Smooth muscle cell of the umbilical artery (primary cell): Measurements from ENCODE around the gene SNX4. TPM values are rescaled to one million over a fixed set of nuclear protein-coding genes. Genes with fewer than 3 reads are reported as not detected.

Experiments
- total RNA-seq: library from RNA; depleted of rRNA; stranded (reverse); fragments of >200 nt; gene quantifications from 2 replicates; pipeline ENCODE4 v1.2.3, GENCODE V29; 2014

The SNX4 gene
- 26.1 and 28.1 TPM in 2 replicates for total RNA-seq

DNA sequence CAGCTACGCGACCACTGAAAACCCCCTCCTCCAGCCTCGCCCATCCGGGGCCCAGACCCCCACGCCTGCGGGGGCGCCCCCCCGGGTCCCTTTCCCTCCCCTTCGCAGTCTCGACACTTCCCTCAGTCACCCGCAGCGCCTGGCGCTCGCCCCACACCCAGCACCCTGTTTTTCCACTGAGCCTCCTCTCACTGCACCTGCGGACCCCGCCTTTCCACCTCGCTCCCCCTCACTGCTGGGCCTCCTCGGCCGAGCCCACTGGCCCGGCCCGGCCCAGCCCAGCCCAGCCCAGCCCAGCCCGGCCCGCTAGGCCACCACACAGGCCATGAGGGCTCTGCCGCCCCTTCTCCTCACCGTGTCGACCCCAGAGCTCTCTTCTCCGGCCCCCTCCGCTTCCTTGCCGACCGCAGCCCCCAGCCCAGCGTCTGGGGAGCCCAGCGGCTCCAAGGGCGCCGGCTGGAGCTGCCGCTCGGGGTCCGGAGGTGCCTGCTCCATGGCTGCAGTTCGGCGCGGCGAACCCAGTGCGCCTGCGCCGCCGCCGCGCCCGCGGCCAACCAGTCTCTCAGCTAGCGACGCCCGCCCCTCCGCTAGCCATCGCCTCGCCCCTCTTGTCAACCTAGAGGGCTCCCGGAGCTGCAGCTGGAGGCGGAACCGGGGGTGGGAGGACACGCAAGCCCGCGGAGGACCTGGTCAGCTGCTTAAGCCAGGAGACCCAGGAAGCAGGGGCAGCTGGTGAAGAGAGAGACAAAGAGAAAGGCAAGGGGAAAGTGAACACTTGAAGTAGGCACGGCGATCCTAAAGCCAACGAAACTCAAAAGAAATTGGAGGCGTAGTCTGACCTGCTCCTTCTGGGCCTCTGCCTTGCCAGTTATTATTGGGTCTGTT, at the start of gene SNX4:
SNX4 (minus strand) TSS at position 525 of the 885 bp plus-strand sequence; CDS start at position 495, 30 bp downstream.

Other genes with a start within 250 kb of the SNX4 start
- 32.7 and 36.7 TPM in 2 replicates for gene ZNF148, start 144.9 kb downstream of the SNX4 start, total RNA-seq
- gene OSBPL11, start 75.3 kb upstream of the SNX4 start, total RNA-seq, result 12.5 and 15.8 TPM in 2 replicates